ENCODE results near the gene IL13RA2. TPM values are rescaled to one million over a fixed set of nuclear protein-coding genes. Genes with fewer than 3 reads are reported as not detected.

Gene IL13RA2
- total and polyA plus RNA-seq, 2 of the 8 experiments (the other 6 are each of a cell fraction or from before 2014, with no cell fraction given) = not detected

- no peak overlapping the region for H2BK120ac ChIP-seq (replicated peaks; ENCODE audit: low read depth, low read length)
- H3K23ac ChIP-seq (ENCODE audit: insufficient read length) = no peak overlapping the region
- H4K5ac ChIP-seq (ENCODE audit: insufficient read length, low read depth, low read length) = no peak overlapping the region
- H3K4me2 ChIP-seq (ENCODE audit: insufficient read depth in 1 of 2, low read depth in 2 of 2, low read length in 2 of 2) = no peak overlapping the region
- H2BK15ac ChIP-seq (ENCODE audit: low read length) = no peak overlapping the region
- TF ChIP-seq CREB1 (IDR thresholded peaks at IDR 0.05) (no peak), BACH1 (IDR thresholded peaks at IDR 0.05; ENCODE audit: low read length) (no peak)
- no peaks in the 10 kb centered on the region for H3K36me3 ChIP-seq (ENCODE audit: control insufficient read depth in 2 of 4, insufficient read depth in 4 of 4, low read length in 3 of 4)
- no peak overlapping the region for H2AFZ ChIP-seq (ENCODE audit: low read length)
- no peak overlapping the region for H3K18ac ChIP-seq (ENCODE audit: extremely low read depth, low read length)
- DNase-seq (ENCODE audit: low read depth in 1 of 2, low spot score in 2 of 2) (no peak), FAIRE-seq (no peak)
- H2BK12ac ChIP-seq (ENCODE audit: low read depth, low read length) = no peak overlapping the region
- H3K4me3 ChIP-seq (ENCODE audit: extremely low read depth in 1 of 4, insufficient read depth in 2 of 4, low read depth in 3 of 4, low read length in 4 of 4) = no peak overlapping the region
- no peak overlapping the region for H2BK5ac ChIP-seq (ENCODE audit: low read depth, low read length)
- H3K4ac ChIP-seq (replicated peaks; ENCODE audit: insufficient read length, low read depth, low read length) = no peak overlapping the region
- H3K9ac ChIP-seq (replicated peaks in 1 of 4; ENCODE audit: extremely low read depth in 1 of 4, low read depth in 3 of 4, low read length in 3 of 4) = no peak overlapping the region
- H3K79me1 ChIP-seq (ENCODE audit: low read depth, low read length) = no peaks in the 10 kb centered on the region
- H3K23me2 ChIP-seq (ENCODE audit: low read depth, low read length) = no peaks in the 10 kb centered on the region
- WGBS, 2 experiments (ENCODE audit: extremely low coverage in 1 of 2, insufficient coverage in 1 of 2, insufficient read length in 1 of 2, insufficient replicate concordance in 2 of 2, low coverage in 1 of 2, low lambda C conversion rate in 2 of 2, missing lambda C conversion rate in 1 of 2) = 90% methylated on average over 1 of the region's 1 CpG; no CpG with 5 or more reads in 1 of the 2 experiments
- no peak overlapping the region for H2BK20ac ChIP-seq (ENCODE audit: low read length)
- ChIA-PET CTCF (ENCODE audit: partially characterized antibody) (interaction anchor here (1.2 kb wide), 1 partner anchor 14 kb away, joined by 3 read pairs; no protein-coding TSS in a partner anchor), POLR2A (ENCODE audit: partially characterized antibody) (no interaction called here)
- no peaks in the 10 kb centered on the region for H3K4me1 ChIP-seq (replicated peaks in 1 of 4; ENCODE audit: control insufficient read depth in 3 of 4, insufficient read depth in 4 of 4, low read length in 3 of 4)
- H3K79me2 ChIP-seq (ENCODE audit: control insufficient read depth in 1 of 2, insufficient read depth in 2 of 2, low read length in 2 of 2) = no peaks in the 10 kb centered on the region
- H3K9me3 ChIP-seq (ENCODE audit: insufficient read depth in 2 of 2, low read depth in 1 of 2, low read length in 1 of 2) = no peaks in the 10 kb centered on the region
- no peak overlapping the region for H4K8ac ChIP-seq (ENCODE audit: extremely low read depth, insufficient read depth, low read length)
- H3K27ac ChIP-seq (ENCODE audit: low read depth, low read length) = no peak overlapping the region
- H3K56ac ChIP-seq (replicated peaks; ENCODE audit: insufficient read length, low read depth, low read length) = no peak overlapping the region
- H3K27me3 ChIP-seq (replicated peaks in 1 of 4; ENCODE audit: control insufficient read depth in 3 of 4, extremely low read depth in 1 of 4, insufficient read depth in 3 of 4, low read length in 3 of 4) = no peaks in the 10 kb centered on the region
- H3K14ac ChIP-seq (ENCODE audit: insufficient read length) = no peak overlapping the region
- no peak overlapping the region for H4K91ac ChIP-seq (replicated peaks; ENCODE audit: insufficient read length, low read length)
- H4K20me1 ChIP-seq (replicated peaks in 1 of 2; ENCODE audit: control insufficient read depth in 1 of 2, insufficient read depth in 2 of 2, low read length in 2 of 2) = no peaks in the 10 kb centered on the region
- no peak overlapping the region for H2AK5ac ChIP-seq (ENCODE audit: low read depth, low read length)
Measured at GRCh38 chrX:115036029-115036428, 18.6 kb upstream of the IL13RA2 start.
